ENCODE measurements around the gene CARNS1.

GRCh38 chr11:67372993-67373647 lies 42.4 kb upstream of the CARNS1 start, which contains the start of gene CLCF1:
- TF ChIP-seq CTCF (IDR thresholded peaks at IDR 0.05): no peak
- no peak for TF ChIP-seq EP300 (IDR thresholded peaks at IDR 0.05)
- TF ChIP-seq POLR2A (IDR thresholded peaks at IDR 0.05): no peak
